Activated naive CD8-positive, alpha-beta T cell treated with anti-CD3 and anti-CD28 coated beads, Interleukin-2, amount 50 U/mL, for 16 hours (primary cell): ENCODE results near the gene TEX47.

ENCODE experiments used
- DNase-seq: peaks from one replicate; pipeline ENCODE4 v3.0.0-alpha.2; 2020; ENCODE audit warnings: low read depth, low spot score

Gene TEX47

DNA sequence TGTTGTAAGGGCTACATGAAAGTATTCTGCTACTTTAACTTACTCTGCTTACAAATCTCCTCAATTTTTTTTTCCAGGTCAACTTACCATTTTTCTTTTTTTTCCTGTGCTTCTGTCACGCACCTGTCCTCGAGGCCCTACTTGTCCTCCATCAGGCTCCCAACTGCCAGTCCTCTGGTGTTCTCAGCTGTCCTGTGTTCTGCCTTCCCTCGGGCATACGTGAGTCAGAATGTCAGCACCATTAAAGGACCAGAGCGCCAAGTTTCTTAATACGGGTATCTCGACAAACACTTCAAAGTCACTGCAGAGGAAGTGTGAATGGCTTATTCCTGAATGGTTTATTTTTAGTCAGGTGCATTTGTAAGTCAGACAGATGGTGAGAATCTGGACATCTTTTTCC lies at the start of gene TEX47:
TEX47 (minus strand) TSS at position 185 of the 400 bp plus-strand sequence. CDS start 795 bp downstream, outside the sequence.
- no peak for DNase-seq

- DNase-seq = no peak
Measured at GRCh38 chr7:88845091-88845490, 49.6 kb upstream of the TEX47 start.

DNA sequence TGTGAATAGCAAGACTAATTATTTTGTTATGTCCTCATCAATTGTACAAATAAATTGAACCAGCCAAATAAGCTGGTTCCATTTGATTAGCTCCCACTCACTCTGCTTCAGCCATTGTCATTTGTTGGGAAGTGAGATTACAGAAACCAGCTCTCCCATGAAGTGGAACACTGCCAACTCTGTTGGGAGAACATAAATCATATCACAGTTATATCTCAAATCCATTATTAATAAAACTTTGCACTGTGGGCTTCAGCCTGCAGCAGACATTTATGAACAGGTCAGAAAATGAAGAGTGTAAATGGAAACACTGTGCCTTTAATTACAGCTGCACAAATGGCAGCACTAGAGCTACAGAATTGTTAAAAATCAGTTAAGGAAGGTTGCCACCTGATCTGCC lies 46.7 kb upstream of the TEX47 start:
- DNase-seq = no peak

DNA sequence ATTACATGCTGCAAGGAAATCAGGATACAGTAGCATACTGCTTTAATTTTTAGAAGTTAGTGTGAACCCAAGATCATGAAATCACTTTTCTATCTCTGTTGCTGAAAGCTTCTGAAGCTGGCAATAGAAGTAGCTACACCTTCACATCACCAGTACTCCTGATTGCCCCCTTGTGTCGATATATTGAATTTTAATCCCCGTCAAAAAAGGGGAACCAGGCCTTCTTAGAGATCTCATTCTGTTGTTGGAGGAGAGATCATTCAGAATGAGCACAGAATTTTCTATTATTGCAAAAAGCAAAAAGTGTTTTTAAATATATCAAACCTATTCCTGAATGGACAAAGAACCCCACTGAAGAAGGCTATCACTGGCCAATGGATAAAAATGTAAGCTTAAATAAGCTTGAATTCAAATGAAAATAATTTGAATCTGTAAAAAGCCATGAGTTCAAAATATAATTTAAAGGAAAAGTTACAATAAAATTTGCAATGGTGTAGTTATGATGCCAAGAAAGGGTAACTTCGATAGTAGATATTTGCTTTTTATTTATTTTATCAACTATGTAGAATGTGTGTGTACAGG lies 39.7 kb upstream of the TEX47 start:
- DNase-seq = no peak

DNA sequence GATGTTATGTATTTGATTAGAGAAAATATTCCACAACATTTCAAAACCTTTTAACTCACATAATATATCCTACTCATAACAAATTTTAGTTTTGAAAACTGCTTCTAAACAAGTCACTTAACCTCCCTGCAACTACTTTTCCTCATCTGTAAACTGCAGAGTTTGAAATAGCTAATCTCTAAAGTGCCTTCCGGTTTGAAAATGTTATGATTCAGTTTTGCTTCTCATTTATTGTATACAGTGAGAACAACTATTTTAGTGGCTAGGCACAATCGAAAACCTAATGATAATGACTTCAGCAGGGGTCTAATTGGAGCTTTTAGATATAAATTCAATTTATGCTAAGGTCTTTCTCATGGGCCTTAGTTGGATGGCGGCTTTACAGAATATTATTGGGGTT lies 30.7 kb upstream of the TEX47 start:
- no peak for DNase-seq

DNA sequence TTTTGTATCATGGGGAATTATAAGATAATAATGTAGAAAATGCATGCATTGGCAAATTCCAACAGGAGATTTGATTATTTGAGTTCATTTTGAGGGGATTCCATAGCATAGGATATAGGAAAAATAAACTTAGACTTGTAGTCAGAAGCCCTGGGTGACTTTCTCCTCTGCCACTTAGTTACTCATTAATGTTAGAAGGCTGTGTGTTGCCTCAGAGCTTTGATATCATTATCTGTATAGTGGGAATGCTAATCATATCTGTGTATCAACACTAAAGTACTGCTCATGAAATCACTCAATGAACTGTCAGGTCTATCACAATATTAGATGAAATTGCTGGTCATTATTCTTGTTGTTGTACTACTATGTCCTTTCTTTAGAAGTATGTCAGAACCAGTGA lies 23.0 kb upstream of the TEX47 start:
- no peak for DNase-seq

GRCh38 chr7:88806280-88807037 lies 10.9 kb upstream of the TEX47 start:
- DNase-seq = no peak

DNA sequence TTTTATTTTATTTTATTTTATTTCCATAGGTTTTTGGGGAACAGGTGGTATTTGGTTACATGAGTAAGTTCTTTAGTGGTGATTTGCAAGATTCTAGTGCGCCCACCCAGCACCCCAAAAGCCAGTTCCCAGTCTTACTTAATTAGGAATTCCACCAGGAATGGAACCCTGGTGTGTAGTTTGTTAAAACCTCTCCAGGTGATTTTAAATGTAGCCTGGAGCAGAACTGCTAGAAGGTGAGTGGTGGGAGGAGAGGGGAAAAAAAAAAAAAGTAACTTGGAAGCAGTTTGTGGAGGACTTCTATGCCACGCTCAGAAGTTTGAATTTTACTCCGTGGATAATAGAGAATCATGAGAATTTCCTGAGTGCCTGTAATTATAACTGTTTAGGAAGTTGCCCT lies 5.5 kb upstream of the TEX47 start:
- DNase-seq = no peak

GRCh38 chr7:88792361-88792760 lies 3.2 kb downstream of the TEX47 start:
- DNase-seq = no peak

DNA sequence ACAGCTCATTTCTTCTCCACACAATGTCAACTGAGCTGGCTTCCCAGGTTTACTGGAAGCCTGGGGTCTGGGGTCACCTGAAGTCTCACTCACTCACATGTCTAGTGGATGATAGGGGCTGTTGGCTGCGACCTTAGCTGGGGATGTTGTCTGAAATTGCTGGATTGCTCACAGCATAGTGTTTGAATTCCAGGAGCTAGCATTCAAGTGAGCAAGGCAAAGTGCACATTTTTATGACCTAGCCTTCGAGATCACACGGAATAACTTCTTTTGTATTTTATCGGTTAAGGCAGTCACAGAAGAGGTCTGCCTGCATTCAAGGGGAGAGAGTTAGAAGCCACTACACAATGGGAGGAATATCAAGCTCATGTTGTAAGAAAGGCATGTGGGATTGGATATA lies 3.6 kb downstream of the TEX47 start:
- DNase-seq = no peak

GRCh38 chr7:88789480-88790064 lies 6.0 kb downstream of the TEX47 start:
- DNase-seq = no peak

DNA sequence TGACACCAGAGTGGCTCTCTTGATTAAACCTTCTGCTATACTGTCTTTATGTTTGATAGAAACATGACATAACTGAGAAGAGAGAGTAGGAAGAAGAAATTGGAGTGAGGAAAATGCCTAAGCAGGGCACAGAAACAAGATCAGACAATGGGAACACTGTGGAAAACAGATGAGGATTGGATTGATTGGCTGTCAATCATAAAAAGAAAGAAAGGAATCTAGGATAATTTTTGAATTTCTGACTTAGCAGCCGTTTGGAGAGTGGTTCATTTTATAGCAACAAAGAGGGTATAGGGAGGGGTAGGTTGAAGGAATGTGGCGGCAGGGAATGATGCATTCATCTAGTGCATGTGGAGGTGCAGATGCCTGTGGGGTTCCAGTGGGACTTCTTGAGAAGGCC lies 7.8 kb downstream of the TEX47 start:
- DNase-seq = no peak

DNA sequence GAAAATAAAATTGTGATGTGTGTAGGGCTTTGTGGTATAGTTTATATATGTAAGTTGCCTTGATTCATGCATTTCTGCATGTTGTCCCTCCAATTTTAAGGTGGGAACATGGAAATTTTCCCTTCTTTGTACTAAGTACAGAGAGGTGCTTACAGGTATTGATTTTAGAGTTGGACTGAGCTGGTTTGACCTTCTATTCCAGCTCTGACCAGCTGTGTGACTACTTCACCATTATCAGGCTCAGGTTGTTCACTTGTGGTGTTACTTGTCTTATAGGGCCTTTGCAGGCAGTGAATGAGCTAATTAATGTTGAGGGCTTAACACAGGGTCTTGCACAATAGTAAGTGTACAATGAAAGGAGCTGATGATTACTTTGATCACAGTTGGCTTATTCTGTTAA lies 19.7 kb downstream of the TEX47 start:
- no peak for DNase-seq

DNA sequence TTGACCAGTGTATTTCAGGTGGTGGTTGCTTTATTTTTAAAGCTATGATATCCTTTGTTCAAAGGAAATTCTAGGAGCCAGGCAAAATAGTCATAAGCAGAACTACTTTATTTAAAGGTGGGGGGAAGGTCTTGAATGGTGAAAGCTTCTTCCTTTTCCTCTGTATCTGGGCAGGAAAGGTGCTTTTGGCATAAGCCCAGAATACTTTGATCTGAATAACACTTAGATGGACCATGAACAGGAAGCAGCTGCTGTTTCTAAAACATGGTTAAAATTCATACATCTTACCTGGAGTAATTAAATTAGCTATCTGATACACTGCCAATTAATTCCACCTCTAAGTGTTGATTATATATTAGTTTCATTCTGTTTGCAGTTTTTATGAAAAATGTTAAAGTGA lies 22.8 kb downstream of the TEX47 start:
- DNase-seq = no peak

DNA sequence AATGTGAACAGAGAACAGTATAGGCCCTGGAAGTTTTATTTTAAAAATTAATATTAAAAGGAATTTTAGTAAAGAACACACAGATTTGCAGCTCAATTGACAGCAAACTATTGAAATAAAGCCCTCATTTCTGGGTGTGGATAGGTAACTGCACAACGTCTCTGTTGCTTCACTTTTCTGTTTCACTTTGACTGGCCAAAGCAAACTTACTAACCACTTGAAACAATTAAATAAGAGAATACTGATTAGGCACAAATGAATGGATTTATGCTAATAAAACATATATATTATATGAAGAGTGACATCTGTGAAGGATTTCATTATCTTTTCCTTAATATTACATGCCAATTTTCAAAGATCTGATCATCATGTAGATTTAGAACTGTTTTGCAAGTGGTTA lies 24.1 kb downstream of the TEX47 start:
- DNase-seq = no peak

- no peak for DNase-seq
Measured at GRCh38 chr7:88761779-88762178, 33.8 kb downstream of the TEX47 start.

GRCh38 chr7:88760136-88760515 lies 35.4 kb downstream of the TEX47 start:
- DNase-seq = no peak

GRCh38 chr7:88759230-88760135 lies 36.1 kb downstream of the TEX47 start, which contains the start of gene ZNF804B:
Gene ZNF804B, plus strand, starts transcription at chr7:88759700. Its CDS starts 277 bp downstream, at chr7:88759977.
- DNase-seq = no peak

GRCh38 chr7:88758381-88759229 lies 36.9 kb downstream of the TEX47 start:
- DNase-seq = no peak

- no peak for DNase-seq
Measured at GRCh38 chr7:88757371-88757770, 38.2 kb downstream of the TEX47 start.

DNA sequence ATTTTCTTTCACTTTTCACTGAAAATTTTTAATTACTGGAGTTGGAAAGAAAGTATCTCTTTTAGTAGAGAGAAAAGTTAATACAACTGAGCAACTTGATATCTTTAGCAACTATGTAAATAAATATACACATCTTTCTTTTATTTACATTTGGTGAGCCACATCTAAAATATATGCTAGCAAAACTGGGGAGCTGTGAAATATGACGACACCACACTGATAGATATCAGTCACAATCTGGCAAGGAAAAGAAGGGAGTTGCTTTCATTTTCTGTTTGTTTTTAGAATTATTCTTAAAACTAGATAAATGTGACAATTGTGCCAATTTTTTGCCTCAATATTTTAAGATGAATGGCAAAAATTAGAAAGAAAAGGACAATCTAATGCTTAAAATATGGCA lies 38.7 kb downstream of the TEX47 start:
- DNase-seq = no peak
